Measurements from ENCODE around the gene DAGLA. TPM values are rescaled to one million over a fixed set of nuclear protein-coding genes. Genes with fewer than 3 reads are reported as not detected.
A peak's percentile ranks its signal among the peaks of the same experiment; 100 is the strongest.

Gene DAGLA
- total RNA-seq, 1 experiment from 2014 or later: 9.5 TPM

GRCh38 chr11:61727401-61727811 lies 47.2 kb downstream of the DAGLA start:
- no peaks in the 10 kb centered on the region for H3K27me3 ChIP-seq (replicated peaks; ENCODE audit: control insufficient read depth, insufficient read depth, low read length)
- Mint-ChIP-seq H3K9me3 (ENCODE audit: unreplicated experiment) (no peaks in the 10 kb centered on the region), H3K4me1 (ENCODE audit: low read depth, unreplicated experiment) (no peaks in the 10 kb centered on the region), H3K4me3 (ENCODE audit: unreplicated experiment) (no peak overlapping the region), H3K36me3 (ENCODE audit: insufficient read depth, unreplicated experiment) (peaks cover 9% of the 10 kb centered on the region), H3K27ac (ENCODE audit: unreplicated experiment) (no peak overlapping the region), H3K27me3 (ENCODE audit: insufficient read depth, unreplicated experiment) (no peaks in the 10 kb centered on the region)
- H3K4me1 ChIP-seq: no peaks in the 10 kb centered on the region
- no peak overlapping the region for H3K4me3 ChIP-seq (ENCODE audit: low read depth, low read length)
- ChIA-PET POLR2A (no interaction called here), CTCF (interaction anchor here (1.5 kb wide), 1 partner anchor 48 kb away, joined by 3 read pairs; no protein-coding TSS in a partner anchor)
- no peaks in the 10 kb centered on the region for H3K9me3 ChIP-seq
- H3K36me3 ChIP-seq (ENCODE audit: control insufficient read depth, insufficient read depth, low read length): peaks cover 1% of the 10 kb centered on the region
- intact Hi-C loops (cut with micrococcal nuclease; ENCODE audit: unreplicated experiment): no loop called here
- no peak for DNase-seq
- TF ChIP-seq CTCF (IDR thresholded peaks at IDR 0.05; ENCODE audit: insufficient read depth in 1 of 2, low read depth in 1 of 2, low read length in 1 of 2, severe bottlenecking in 1 of 2, unreplicated experiment in 1 of 2): no peak
- no TSS peak for BruUV-seq (replicated peaks)

- H3K36me3 Mint-ChIP-seq (ENCODE audit: insufficient read depth, unreplicated experiment): peaks cover 11% of the 10 kb centered on the region
- Histone ChIP-seq H3K9me3 (no peaks in the 10 kb centered on the region), H3K4me3 (ENCODE audit: low read depth, low read length) (no peak overlapping the region), H3K36me3 (ENCODE audit: control insufficient read depth, insufficient read depth, low read length) (peaks cover 1% of the 10 kb centered on the region; the same call in 1 of the 2 replicates), H3K27me3 (replicated peaks; ENCODE audit: control insufficient read depth, insufficient read depth, low read length) (no peaks in the 10 kb centered on the region), H3K4me1 (no peaks in the 10 kb centered on the region)
- ChIA-PET CTCF (interaction anchor here (0.7 to 1.1 kb wide), 4 partner anchors 10 to 90 kb away, joined by 3 read pairs; no protein-coding TSS in a partner anchor), POLR2A (no interaction called here)
- peak; percentile 8 to 24 for TF ChIP-seq CTCF (IDR thresholded peaks at IDR 0.05; ENCODE audit: insufficient read depth in 1 of 2, low read depth in 1 of 2, low read length in 1 of 2, severe bottlenecking in 1 of 2, unreplicated experiment in 1 of 2)
- no peaks in the 10 kb centered on the region for H3K27me3 Mint-ChIP-seq (ENCODE audit: insufficient read depth, unreplicated experiment)
- intact Hi-C loops (cut with micrococcal nuclease; ENCODE audit: unreplicated experiment): no loop called here
- H3K9me3 Mint-ChIP-seq (ENCODE audit: unreplicated experiment): no peaks in the 10 kb centered on the region
- peaks cover 4% of the 10 kb centered on the region for H3K4me1 Mint-ChIP-seq (ENCODE audit: low read depth, unreplicated experiment)
- H3K4me3 Mint-ChIP-seq (ENCODE audit: unreplicated experiment): no peak overlapping the region
- BruUV-seq (replicated peaks): no TSS peak
- DNase-seq: no peak
- H3K27ac Mint-ChIP-seq (ENCODE audit: unreplicated experiment): peak overlapping the region; percentile 8
Measured at GRCh38 chr11:61728066-61728939, 48.1 kb downstream of the DAGLA start.

- Histone ChIP-seq H3K27me3 (replicated peaks; ENCODE audit: control insufficient read depth, insufficient read depth, low read length) (no peaks in the 10 kb centered on the region), H3K4me3 (ENCODE audit: low read depth, low read length) (no peak overlapping the region), H3K4me1 (no peaks in the 10 kb centered on the region), H3K9me3 (no peaks in the 10 kb centered on the region), H3K36me3 (ENCODE audit: control insufficient read depth, insufficient read depth, low read length) (peaks cover 1% of the 10 kb centered on the region; the same call in 1 of the 2 replicates)
- Mint-ChIP-seq H3K27ac (ENCODE audit: unreplicated experiment) (no peak overlapping the region), H3K9me3 (ENCODE audit: unreplicated experiment) (no peaks in the 10 kb centered on the region), H3K4me1 (ENCODE audit: low read depth, unreplicated experiment) (peaks cover 9% of the 10 kb centered on the region), H3K27me3 (ENCODE audit: insufficient read depth, unreplicated experiment) (no peaks in the 10 kb centered on the region), H3K4me3 (ENCODE audit: unreplicated experiment) (no peak overlapping the region), H3K36me3 (ENCODE audit: insufficient read depth, unreplicated experiment) (peaks cover 17% of the 10 kb centered on the region)
- CTCF ChIA-PET: interaction anchor here (0.9 to 1.1 kb wide), 3 partner anchors 11 to 90 kb away, joined by 3 read pairs; no protein-coding TSS in a partner anchor
- POLR2A ChIA-PET: no interaction called here
- BruUV-seq (replicated peaks): no TSS peak
- no peak for DNase-seq
- intact Hi-C loops (cut with micrococcal nuclease; ENCODE audit: unreplicated experiment): no loop called here
- TF ChIP-seq CTCF (IDR thresholded peaks at IDR 0.05; ENCODE audit: insufficient read depth in 1 of 2, low read depth in 1 of 2, low read length in 1 of 2, severe bottlenecking in 1 of 2, unreplicated experiment in 1 of 2): no peak
Measured at GRCh38 chr11:61728940-61729219, 48.7 kb downstream of the DAGLA start.
